Sigmoid colon (tissue), 7 donors: Measurements from ENCODE around the gene TTLL13. TPM values are rescaled to one million over a fixed set of nuclear protein-coding genes. Genes with fewer than 3 reads are reported as not detected.
A peak's percentile ranks its signal among the peaks of the same experiment; 100 is the strongest.
"Not testable (repeated sequence)": the region's sequence is repeated elsewhere in the genome, so short reads cannot be mapped to it uniquely, and the experiment has no call there.

ENCODE experiments used
- DNase-seq: peaks from one replicate; pipeline ENCODE4 v3.0.0-alpha.2; 2019
- H3K27ac ChIP-seq, 4 donors: fragments of 200-600 bp; sonication (generic); one replicate each; pipeline ENCODE4 v1.5.1; 2016 to 2019; ENCODE audit warnings: mild to moderate bottlenecking in 1 of 4
- H3K27me3 ChIP-seq, 3 donors: fragments of 200-600 bp; sonication (generic); one replicate each; pipeline ENCODE4 v1.5.1; 2019; ENCODE audit warnings: mild to moderate bottlenecking in 1 of 3
- H3K36me3 ChIP-seq, 4 donors: fragments of 200-600 bp; sonication (generic); one replicate each; pipeline ENCODE4 v1.5.1; 2016 to 2019
- H3K4me1 ChIP-seq, 4 donors: fragments of 200-600 bp; sonication (generic); one replicate each; pipeline ENCODE4 v1.5.1; 2017 to 2019
- H3K4me3 ChIP-seq, 4 donors: fragments of 200-600 bp; sonication (generic); one replicate each; pipeline ENCODE4 v1.5.1; 2017 to 2019; ENCODE audit warnings: mild to moderate bottlenecking in 2 of 4, moderate library complexity in 1 of 4
- H3K9me3 ChIP-seq, 4 donors: fragments of 200-600 bp in 3 of 4; sonication (generic) in 3 of 4; one replicate each; pipeline versions ENCODE4 v1.5.1 to v1.6.1; 2013 to 2019
- EP300 ChIP-seq, 4 donors: sonication (generic); formaldehyde crosslinking; IDR thresholded peaks; one replicate each; pipeline ENCODE4 v1.6.1; 2017; ENCODE audit warnings: antibody characterized with exemption in 4 of 4
- POLR2A ChIP-seq, 2 donors: fragments of 450-650 bp; IDR thresholded peaks; one replicate each; pipeline ENCODE4 v1.6.1; 2016; ENCODE audit warnings: antibody characterized with exemption in 2 of 2, mild to moderate bottlenecking in 2 of 2, moderate library complexity in 2 of 2
- POLR2AphosphoS5 ChIP-seq, 4 donors: sonication (generic); formaldehyde crosslinking; IDR thresholded peaks; one replicate each; pipeline ENCODE4 v1.6.1; 2017; ENCODE audit warnings: antibody characterized with exemption in 4 of 4
- WGBS, 2 donors: extraction: QIAGEN DNeasy Blood & Tissue Kit; methylation state at CpG; one replicate each; pipeline ENCODE4 v1.1.7; 2013; 5-methylcytosine and 5-hydroxymethylcytosine counted together
- intact Hi-C: fragments of 100-400 bp; cut with DNase I; formaldehyde crosslinking; loops from one replicate; pipeline ENCODE4 v1.15.1; 2023
- polyA plus RNA-seq, 3 donors: library from polyadenylated mRNA; stranded (reverse); fragments of 200-250 nt; gene quantifications; one replicate each; pipeline ENCODE4 v1.2.3, GENCODE V29; 2013
- total RNA-seq, 4 donors: library from RNA; depleted of rRNA; stranded (reverse); fragments of >200 nt; gene quantifications; one replicate each; pipeline ENCODE4 v1.1.0, GENCODE V29; 2016
- TF ChIP-seq, protein P1 (sequence below), 4 experiments: fragments of 450-650 bp in 3 of 4; fragments of 200-600 bp in 1 of 4; IDR thresholded peaks; one replicate each; pipeline ENCODE4 v1.5.1; 2016 to 2019; ENCODE audit warnings: antibody characterized with exemption in 4 of 4, mild to moderate bottlenecking in 3 of 4, moderate library complexity in 2 of 4
- donor health status: healthy with polysubstance abuse.
- donor health status: Bipolar disorder and iron deficiency.
- donor health status: healthy.

The TTLL13 gene
- total and polyA plus RNA-seq, 7 donors: 0.25 TPM; not detected in 6

DNA sequence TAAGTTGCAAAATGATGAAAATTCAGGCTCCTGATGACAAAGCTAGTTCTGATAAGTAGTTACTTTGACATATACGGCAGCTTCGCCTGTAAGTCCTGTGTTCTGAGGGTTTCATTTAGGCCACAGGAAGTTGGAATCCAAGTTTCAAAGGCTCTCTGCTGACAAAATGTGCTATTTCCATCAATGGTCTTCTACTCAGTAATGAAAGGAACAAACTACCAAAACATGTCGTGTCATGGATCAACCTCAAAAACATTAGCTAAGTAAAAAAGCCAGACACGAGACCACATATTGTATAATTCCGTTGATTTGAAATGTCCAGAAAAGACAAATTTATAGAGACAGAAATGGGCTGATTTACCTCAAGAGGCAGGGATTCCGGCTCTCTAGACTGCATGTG, 38.6 kb downstream of the TTLL13 start:
- Histone ChIP-seq H3K36me3 (no peaks in the 10 kb centered on the region), H3K4me3 (no peak overlapping the region), H3K4me1 (peaks cover 0 to 6% (median 2%) of the 10 kb centered on the region in 4 donors), H3K27me3 (no peaks in the 10 kb centered on the region), H3K9me3 (no peaks in the 10 kb centered on the region), H3K27ac (no peak overlapping the region)
- intact Hi-C loops: no loop called here
- DNase-seq: no peak
- WGBS, 2 donors: 87 to 93% methylated on average over 6 of the region's 6 CpGs
- no peak for TF ChIP-seq EP300 (IDR thresholded peaks at IDR 0.05)
- no peak for TF ChIP-seq POLR2A (IDR thresholded peaks at IDR 0.05)

DNA sequence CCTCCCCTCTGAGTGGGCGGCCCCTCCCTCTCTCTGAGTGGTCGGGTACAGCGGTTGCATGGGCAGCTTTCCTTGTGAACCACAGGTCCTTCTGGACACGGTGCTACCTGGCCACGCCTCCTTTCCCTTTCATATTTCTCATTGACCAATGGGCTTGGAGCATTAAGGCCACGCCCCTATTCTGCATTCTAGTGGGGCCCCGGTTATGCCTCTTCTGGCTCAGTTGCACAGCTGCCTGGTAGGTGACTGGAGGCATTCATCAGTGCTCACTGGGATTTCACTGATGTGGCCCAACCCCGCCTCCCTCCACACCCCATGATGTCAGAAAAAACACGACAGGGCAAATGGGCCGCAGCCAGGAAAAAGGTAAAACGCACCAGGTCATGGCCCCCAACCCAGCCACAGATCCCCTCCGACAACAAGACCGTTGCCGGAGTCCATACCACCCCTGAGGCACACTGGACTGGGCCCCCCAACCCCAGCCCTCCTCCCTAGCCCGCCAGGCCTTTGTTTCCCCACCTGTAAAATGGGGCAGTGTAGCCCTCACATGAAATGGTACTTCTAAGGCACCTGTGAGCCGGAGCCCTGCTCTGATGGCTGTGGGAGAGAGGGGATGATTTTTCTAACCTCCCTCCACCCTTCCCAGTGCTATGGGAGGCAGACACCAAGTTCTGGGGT, 42.5 kb downstream of the TTLL13 start:
- H3K4me3 ChIP-seq: no peak overlapping the region
- H3K27ac ChIP-seq: no peak overlapping the region
- intact Hi-C loops: no loop called here
- TF ChIP-seq POLR2A (IDR thresholded peaks at IDR 0.05): no peak
- TF ChIP-seq, protein P1, sequence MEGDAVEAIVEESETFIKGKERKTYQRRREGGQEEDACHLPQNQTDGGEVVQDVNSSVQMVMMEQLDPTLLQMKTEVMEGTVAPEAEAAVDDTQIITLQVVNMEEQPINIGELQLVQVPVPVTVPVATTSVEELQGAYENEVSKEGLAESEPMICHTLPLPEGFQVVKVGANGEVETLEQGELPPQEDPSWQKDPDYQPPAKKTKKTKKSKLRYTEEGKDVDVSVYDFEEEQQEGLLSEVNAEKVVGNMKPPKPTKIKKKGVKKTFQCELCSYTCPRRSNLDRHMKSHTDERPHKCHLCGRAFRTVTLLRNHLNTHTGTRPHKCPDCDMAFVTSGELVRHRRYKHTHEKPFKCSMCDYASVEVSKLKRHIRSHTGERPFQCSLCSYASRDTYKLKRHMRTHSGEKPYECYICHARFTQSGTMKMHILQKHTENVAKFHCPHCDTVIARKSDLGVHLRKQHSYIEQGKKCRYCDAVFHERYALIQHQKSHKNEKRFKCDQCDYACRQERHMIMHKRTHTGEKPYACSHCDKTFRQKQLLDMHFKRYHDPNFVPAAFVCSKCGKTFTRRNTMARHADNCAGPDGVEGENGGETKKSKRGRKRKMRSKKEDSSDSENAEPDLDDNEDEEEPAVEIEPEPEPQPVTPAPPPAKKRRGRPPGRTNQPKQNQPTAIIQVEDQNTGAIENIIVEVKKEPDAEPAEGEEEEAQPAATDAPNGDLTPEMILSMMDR (IDR thresholded peaks at IDR 0.05): no peak
- TF ChIP-seq EP300 (IDR thresholded peaks at IDR 0.05): no peak
- TF ChIP-seq POLR2AphosphoS5 (IDR thresholded peaks at IDR 0.05): no peak
- 47 to 80% methylated on average over 16 of the region's 16 CpGs for WGBS, 2 donors
- H3K36me3 ChIP-seq: no peaks in the 10 kb centered on the region
- H3K9me3 ChIP-seq: no peaks in the 10 kb centered on the region
- no peaks in the 10 kb centered on the region for H3K27me3 ChIP-seq
- DNase-seq: no peak
- H3K4me1 ChIP-seq: peaks cover 0 to 13% (median 9%) of the 10 kb centered on the region in 4 donors

DNA sequence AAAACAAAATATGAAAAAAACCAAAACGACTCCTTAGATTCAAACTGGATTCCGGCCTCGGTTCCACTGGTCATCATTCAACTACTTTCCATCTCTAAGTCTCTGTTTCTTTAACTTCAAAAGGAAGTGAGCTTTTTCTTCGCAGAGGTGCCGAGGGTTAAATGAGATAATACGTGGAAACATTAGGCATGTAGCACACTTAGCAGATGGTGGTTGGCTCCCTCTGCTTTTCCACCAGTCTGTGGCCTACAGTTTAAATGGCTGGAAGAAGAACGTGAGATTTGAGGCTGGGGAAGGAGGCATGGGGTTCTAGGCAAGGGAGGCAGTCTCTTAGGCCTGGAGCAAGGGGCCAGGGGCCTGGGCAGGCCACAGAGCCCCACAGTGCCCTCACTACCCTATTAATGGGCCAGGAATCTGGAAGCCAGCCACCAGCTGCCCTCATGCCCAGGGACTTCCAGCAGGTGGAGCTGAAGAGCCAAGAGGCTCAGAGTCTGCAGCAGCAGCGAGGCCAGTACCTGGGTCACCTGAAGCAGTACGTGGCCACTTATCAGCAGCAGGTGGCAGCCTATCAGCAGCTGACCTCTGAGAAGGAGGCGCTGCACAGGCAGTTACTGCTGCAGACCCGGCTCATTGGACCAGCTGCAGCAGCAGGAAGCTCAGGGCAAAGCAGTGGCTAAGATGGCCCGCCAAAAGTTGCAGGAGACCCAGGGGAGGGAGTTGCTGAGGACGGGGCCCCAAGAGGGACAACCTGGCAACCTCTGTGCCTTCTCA, 43.9 kb downstream of the TTLL13 start:
- H3K27me3 ChIP-seq, H3K9me3 ChIP-seq, H3K4me3 ChIP-seq, H3K4me1 ChIP-seq, H3K36me3 ChIP-seq, intact Hi-C loops, H3K27ac ChIP-seq: not testable (repeated sequence)
- peak; percentile 80 for DNase-seq
- TF ChIP-seq, protein P1 (IDR thresholded peaks at IDR 0.05): peak in 3 of 4 experiments; percentile 63 to 84 (median 82)
- peak in 1 of 4 donors; percentile 38 for TF ChIP-seq POLR2AphosphoS5 (IDR thresholded peaks at IDR 0.05)
- 29 to 48% methylated on average over 13 of the region's 13 CpGs for WGBS, 2 donors

DNA sequence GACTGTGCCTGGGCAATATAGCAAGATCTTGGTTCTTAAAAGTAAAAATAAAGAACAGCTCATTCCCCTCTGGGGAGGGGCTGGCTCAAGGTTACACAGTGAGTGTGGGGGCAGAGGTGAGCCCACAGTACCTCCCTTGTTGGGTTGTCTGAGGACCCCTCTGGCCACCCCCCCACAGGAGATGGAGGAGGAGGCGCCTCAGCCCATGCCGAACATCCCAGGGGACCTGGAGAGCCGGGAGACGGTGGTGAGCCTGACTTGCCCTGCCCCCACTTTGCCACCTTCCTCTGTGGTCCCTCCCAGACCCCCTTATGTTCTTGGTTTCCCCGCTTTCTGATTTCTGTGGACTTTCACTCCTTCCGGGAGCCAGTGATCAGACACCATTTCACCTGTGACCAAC, 44.8 kb downstream of the TTLL13 start:
- Histone ChIP-seq H3K4me3 (no peak overlapping the region), H3K27me3 (no peaks in the 10 kb centered on the region), H3K9me3 (no peaks in the 10 kb centered on the region), H3K4me1 (peaks cover 0 to 8% (median 7%) of the 10 kb centered on the region in 4 donors), H3K36me3 (no peaks in the 10 kb centered on the region), H3K27ac (no peak overlapping the region)
- TF ChIP-seq POLR2AphosphoS5 (IDR thresholded peaks at IDR 0.05): no peak
- TF ChIP-seq EP300 (IDR thresholded peaks at IDR 0.05): no peak
- TF ChIP-seq, protein P1 (IDR thresholded peaks at IDR 0.05): no peak
- TF ChIP-seq POLR2A (IDR thresholded peaks at IDR 0.05): no peak
- intact Hi-C loops: no loop called here
- DNase-seq: no peak
- WGBS, 2 donors: 78 to 93% methylated on average over 6 of the region's 6 CpGs

DNA sequence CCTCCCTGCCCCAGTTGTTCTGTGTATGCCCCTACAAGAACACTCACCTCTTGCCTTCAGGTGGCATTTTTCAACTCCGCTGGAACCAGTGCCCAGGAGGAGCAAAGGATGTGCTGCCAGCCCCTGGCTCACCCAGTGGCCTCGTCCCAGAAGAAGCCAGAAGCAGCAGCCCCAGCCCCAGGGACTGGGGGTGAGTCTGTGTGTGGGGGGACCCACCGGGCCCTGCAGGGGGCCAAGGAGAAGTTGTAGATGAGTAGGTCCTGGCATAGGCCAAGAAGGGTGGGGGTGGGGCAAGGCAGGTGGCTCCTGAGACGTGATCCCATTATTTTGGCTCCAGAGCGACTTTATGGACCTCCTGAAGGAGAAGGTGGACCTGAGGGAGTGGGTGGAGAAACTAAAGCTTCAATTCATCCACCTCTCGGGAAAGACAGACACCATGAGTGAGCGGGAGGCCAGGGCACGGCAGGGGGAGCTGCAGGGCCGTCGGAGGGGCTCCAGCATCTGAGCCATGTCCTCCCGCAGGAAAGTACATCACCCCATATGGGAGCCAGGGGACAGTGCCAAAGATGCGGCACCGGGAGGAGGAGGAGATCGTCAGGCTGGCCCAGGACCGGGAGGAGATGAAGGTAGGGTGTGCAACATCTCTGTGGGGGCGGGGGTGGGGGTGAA, 45.4 kb downstream of the TTLL13 start:
- no peaks in the 10 kb centered on the region for H3K36me3 ChIP-seq
- no peaks in the 10 kb centered on the region for H3K9me3 ChIP-seq
- H3K4me1 ChIP-seq: peaks cover 0 to 8% (median 7%) of the 10 kb centered on the region in 4 donors
- no peak overlapping the region for H3K4me3 ChIP-seq
- DNase-seq: no peak
- WGBS, 2 donors: 82 to 85% methylated on average over 16 of the region's 16 CpGs
- intact Hi-C loops: no loop called here
- no peak for TF ChIP-seq POLR2AphosphoS5 (IDR thresholded peaks at IDR 0.05)
- no peak for TF ChIP-seq EP300 (IDR thresholded peaks at IDR 0.05)
- TF ChIP-seq, protein P1 (IDR thresholded peaks at IDR 0.05): no peak
- H3K27me3 ChIP-seq: no peaks in the 10 kb centered on the region
- no peak overlapping the region for H3K27ac ChIP-seq
